Omental fat pad (tissue), 4 donors: ENCODE measurements around the gene RNLS. TPM values are rescaled to one million over a fixed set of nuclear protein-coding genes. Genes with fewer than 3 reads are reported as not detected.

Experiments
- ATAC-seq: fragments of 150-250 bp; one replicate; pipeline ENCODE4 v1.9.1; 2016; ENCODE audit warnings: mild to moderate bottlenecking, moderate library complexity; ENCODE audit not compliant: low FRiP score
- DNase-seq: peaks from one replicate; pipeline ENCODE4 v3.0.0-alpha.2; 2019; ENCODE audit warnings: low spot score
- total RNA-seq, 4 donors: library from RNA; depleted of rRNA; stranded (reverse); fragments of >200 nt; gene quantifications; one replicate each; pipeline ENCODE4 v1.1.0, GENCODE V29; 2016
- TF ChIP-seq, protein P1 (sequence below), 3 donors: fragments of 450-650 bp; IDR thresholded peaks; one replicate each; pipeline ENCODE4 v1.5.1; 2016 to 2017; ENCODE audit warnings: antibody characterized with exemption in 3 of 3, mild to moderate bottlenecking in 3 of 3, moderate library complexity in 2 of 3

Gene RNLS
- total RNA-seq, 4 donors from 2014 or later, result 13.3 to 24.7 (median 18.3) TPM

DNA sequence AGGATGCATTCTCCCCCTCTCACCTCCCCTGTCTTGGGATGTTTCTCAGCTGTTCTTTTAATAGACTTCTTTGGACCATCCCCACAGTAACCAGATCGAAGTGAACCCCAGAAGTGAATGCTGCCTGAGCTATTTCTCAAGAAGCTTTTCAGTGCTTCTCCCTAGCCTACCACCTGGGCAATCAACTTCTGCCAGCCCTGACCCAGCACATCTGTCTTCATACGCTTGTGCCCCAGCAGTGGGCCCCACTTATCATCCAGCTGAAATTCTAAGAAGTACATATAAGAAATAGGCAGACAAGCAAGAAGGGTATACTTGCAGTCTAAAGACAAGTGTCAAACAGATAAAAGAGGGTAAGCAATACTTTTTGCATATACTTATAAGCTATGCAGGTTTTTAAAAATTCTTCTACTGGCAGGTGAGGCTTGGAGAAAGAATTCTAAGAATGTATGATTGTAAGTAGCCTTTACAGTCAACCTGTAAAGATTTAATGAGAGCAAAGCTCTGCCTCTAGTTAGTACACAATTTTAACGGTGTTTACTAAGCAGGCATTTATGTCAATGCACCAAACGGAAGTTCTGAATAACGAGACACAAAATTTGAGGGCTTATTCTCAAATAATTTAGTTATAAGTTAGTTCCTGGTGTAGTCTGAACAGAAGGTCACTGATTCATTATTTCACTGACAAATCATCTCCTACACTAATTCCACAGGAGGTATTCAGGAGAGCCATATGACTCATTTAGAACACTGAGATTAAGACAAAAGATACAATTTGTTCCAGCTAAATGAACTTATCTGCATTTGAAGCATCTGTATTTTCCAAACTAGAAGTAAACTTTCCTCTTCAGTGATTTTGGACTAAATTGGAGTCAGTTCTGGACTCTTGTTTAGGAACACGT is 83.3 kb downstream of the RNLS start:
- peak; percentile 89 for ATAC-seq
- DNase-seq, result no peak

DNA sequence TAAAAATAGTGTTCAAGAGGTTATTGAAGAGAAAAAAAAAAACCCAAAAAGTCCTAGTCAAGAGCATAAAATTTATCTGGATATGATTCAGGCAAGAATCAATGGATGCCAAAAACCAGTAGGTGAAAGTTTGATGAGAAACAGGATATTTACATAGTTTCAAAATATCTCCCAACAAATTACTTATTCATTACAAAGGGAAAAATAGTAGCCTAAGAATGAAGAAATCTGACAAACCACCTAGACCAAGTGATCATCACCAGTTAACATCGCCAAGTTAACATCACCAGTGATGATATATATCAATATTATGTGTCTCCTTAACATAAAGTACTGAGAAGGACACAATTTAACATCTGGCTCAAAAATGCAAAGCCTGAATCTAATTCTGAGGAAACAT is 85.2 kb downstream of the RNLS start:
- DNase-seq (no peak), ATAC-seq (no peak)
- TF ChIP-seq, protein P1, sequence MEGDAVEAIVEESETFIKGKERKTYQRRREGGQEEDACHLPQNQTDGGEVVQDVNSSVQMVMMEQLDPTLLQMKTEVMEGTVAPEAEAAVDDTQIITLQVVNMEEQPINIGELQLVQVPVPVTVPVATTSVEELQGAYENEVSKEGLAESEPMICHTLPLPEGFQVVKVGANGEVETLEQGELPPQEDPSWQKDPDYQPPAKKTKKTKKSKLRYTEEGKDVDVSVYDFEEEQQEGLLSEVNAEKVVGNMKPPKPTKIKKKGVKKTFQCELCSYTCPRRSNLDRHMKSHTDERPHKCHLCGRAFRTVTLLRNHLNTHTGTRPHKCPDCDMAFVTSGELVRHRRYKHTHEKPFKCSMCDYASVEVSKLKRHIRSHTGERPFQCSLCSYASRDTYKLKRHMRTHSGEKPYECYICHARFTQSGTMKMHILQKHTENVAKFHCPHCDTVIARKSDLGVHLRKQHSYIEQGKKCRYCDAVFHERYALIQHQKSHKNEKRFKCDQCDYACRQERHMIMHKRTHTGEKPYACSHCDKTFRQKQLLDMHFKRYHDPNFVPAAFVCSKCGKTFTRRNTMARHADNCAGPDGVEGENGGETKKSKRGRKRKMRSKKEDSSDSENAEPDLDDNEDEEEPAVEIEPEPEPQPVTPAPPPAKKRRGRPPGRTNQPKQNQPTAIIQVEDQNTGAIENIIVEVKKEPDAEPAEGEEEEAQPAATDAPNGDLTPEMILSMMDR (IDR thresholded peaks at IDR 0.05), result no peak

More for the DNA sequence above, 83.3 kb downstream of the RNLS start:
- TF ChIP-seq, protein P1 (IDR thresholded peaks at IDR 0.05), result no peak

- DNase-seq (no peak), ATAC-seq (no peak)
- TF ChIP-seq, protein P1 (IDR thresholded peaks at IDR 0.05), result no peak
These were observed 88.6 kb downstream of the RNLS start for GRCh38 chr10:88494537-88494936.

GRCh38 chr10:88493691-88494483 is 89.2 kb downstream of the RNLS start:
- no peak for DNase-seq
- no peak for ATAC-seq
- TF ChIP-seq, protein P1 (IDR thresholded peaks at IDR 0.05), result no peak

GRCh38 chr10:88491314-88491713 is 91.8 kb downstream of the RNLS start:
- DNase-seq (no peak), ATAC-seq (no peak)
- TF ChIP-seq, protein P1 (IDR thresholded peaks at IDR 0.05), result no peak

GRCh38 chr10:88490231-88490980 is 92.7 kb downstream of the RNLS start:
- ATAC-seq (no peak), DNase-seq (no peak)
- TF ChIP-seq, protein P1 (IDR thresholded peaks at IDR 0.05), result no peak
